SU-DHL-6 (cell line): ENCODE measurements around the gene FAXDC2.

Source experiments
- H2AFZ ChIP-seq: fragments of 200-600 bp; sonication (generic); 2 replicates; pipeline ENCODE4 v1.6.1; 2014; ENCODE audit warnings: low read depth, mild to moderate bottlenecking, moderate library complexity, mixed read lengths, antibody characterized with exemption, low read length; ENCODE audit not compliant: severe bottlenecking
- H3F3A ChIP-seq: fragments of 200-600 bp; shearing (Covaris generic); 2 replicates; pipeline ENCODE4 v1.6.0; 2016; ENCODE audit warnings: antibody characterized with exemption, mild to moderate bottlenecking; ENCODE audit not compliant: insufficient read depth
- H3K27ac ChIP-seq: fragments of 200-600 bp; sonication (generic); 2 replicates; pipeline ENCODE4 v1.5.1; 2016; ENCODE audit warnings: low read depth, mild to moderate bottlenecking, low read length, moderate library complexity, mixed read lengths
- H3K27me3 ChIP-seq: fragments of 200-600 bp; sonication (generic), shearing (Covaris generic); 2 replicates; pipeline ENCODE4 v1.6.0; 2014; ENCODE audit warnings: mild to moderate bottlenecking, low read length
- H3K36me3 ChIP-seq: fragments of 200-600 bp; sonication (generic); 2 replicates; pipeline ENCODE4 v1.6.1; 2014; ENCODE audit warnings: mild to moderate bottlenecking, low read length, mixed read lengths
- H3K4me2 ChIP-seq: fragments of 300-600, 200-600 bp; shearing (Covaris generic), sonication (generic); 2 replicates; pipeline ENCODE4 v1.6.0; 2014; ENCODE audit warnings: low read length, low read depth, mild to moderate bottlenecking; ENCODE audit not compliant: poor library complexity, severe bottlenecking
- H3K4me3 ChIP-seq: fragments of 200-600 bp; sonication (generic); 2 replicates; pipeline ENCODE4 v1.5.1; 2014; ENCODE audit warnings: antibody characterized with exemption, low read length, mild to moderate bottlenecking, mixed read lengths; ENCODE audit not compliant: insufficient read depth, poor library complexity, severe bottlenecking
- H3K79me2 ChIP-seq: fragments of 200-600 bp; sonication (generic); 2 replicates; pipeline ENCODE4 v1.6.1; 2014; ENCODE audit warnings: mild to moderate bottlenecking, low read length, moderate library complexity; ENCODE audit not compliant: insufficient read depth
- H3K9ac ChIP-seq: fragments of 200-600 bp; sonication (generic); 2 replicates; pipeline ENCODE4 v1.7.0; 2014; ENCODE audit warnings: mild to moderate bottlenecking, low read length
- H3K9me2 ChIP-seq: fragments of 200-600 bp; sonication (generic); replicated peaks from 2 replicates; pipeline ENCODE4 v1.6.1; 2014; ENCODE audit warnings: low read length; ENCODE audit not compliant: insufficient read depth
- H3K9me3 ChIP-seq: fragments of 200-600 bp; sonication (generic); 2 replicates; pipeline ENCODE4 v1.6.1; 2014; ENCODE audit warnings: low read length, mixed read lengths; ENCODE audit not compliant: insufficient read depth
- H4K20me1 ChIP-seq: fragments of 200-600 bp; sonication (generic); 2 replicates; pipeline ENCODE4 v1.6.1; 2014; ENCODE audit warnings: low read depth, mild to moderate bottlenecking, antibody characterized with exemption, low read length, moderate library complexity, mixed read lengths
- CTCF ChIP-seq: fragments of 200-600 bp; sonication (generic); IDR thresholded peaks from one replicate; pipeline ENCODE4 v1.5.1; 2017; ENCODE audit warnings: antibody characterized with exemption, mild to moderate bottlenecking, low read length, moderate library complexity; ENCODE audit not compliant: insufficient read depth, poor library complexity, severe bottlenecking
- EZH2phosphoT487 ChIP-seq: fragments of 200-600 bp; sonication (generic), shearing (Covaris generic); conservative IDR thresholded peaks from 2 replicates; pipeline ENCODE4 v1.6.1; 2018; ENCODE audit warnings: mild to moderate bottlenecking, antibody characterized with exemption, low read length, moderate library complexity, mixed read lengths

FAXDC2 gene

DNA sequence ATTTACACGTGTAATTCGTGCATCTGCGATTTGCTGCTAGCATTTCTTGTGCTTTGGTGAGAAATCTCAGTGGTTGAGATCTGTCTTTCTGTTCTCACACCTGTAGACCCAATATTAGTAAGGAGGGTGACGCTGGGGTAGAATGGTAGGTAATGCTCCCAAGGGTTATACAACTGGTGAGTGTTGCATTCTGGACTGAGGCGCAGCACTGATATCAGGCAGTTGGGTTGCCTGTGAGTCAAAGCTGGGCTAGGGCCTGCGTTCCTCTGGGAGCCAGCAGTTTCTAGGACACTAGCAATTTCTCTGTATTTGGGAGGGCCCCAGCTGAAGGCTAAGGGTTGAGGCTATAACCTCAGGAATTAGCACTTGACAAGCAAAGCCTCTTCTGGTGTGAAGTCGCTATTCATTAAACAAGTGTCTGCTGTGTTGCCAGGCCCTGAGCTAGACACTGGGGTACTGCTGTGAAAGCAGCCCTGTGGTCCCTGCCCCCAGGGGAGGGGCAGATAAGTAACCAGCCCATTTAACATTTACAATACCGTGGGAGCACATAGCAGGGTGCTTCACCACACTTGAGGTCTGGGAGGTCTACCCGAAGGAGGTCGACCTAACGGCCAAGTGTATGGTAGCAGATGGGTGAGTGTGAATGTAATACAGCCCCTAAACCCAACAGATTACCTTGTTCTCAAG is 66.5 kb downstream of the FAXDC2 start:
- TF ChIP-seq CTCF (no peak), EZH2phosphoT487 (no peak)
- peaks cover 100% of the 10 kb centered on the region for H3K79me2 ChIP-seq
- H2AFZ ChIP-seq, result no peak overlapping the region
- no peak overlapping the region for H3K4me2 ChIP-seq
- 0 out of 2 replicates have a peak, but pooled peaks cover under 1% of the 10 kb centered on the region for H3F3A ChIP-seq
- H3K27ac ChIP-seq, result no peak overlapping the region
- H4K20me1 ChIP-seq, result peaks cover 50% of the 10 kb centered on the region
- H3K36me3 ChIP-seq, result no peaks in the 10 kb centered on the region
- H3K27me3 ChIP-seq, result no peaks in the 10 kb centered on the region
- H3K9me3 ChIP-seq, result no peaks in the 10 kb centered on the region
- no peaks in the 10 kb centered on the region for H3K9me2 ChIP-seq
- no peak overlapping the region for H3K9ac ChIP-seq
- H3K4me3 ChIP-seq, result no peak overlapping the region

DNA sequence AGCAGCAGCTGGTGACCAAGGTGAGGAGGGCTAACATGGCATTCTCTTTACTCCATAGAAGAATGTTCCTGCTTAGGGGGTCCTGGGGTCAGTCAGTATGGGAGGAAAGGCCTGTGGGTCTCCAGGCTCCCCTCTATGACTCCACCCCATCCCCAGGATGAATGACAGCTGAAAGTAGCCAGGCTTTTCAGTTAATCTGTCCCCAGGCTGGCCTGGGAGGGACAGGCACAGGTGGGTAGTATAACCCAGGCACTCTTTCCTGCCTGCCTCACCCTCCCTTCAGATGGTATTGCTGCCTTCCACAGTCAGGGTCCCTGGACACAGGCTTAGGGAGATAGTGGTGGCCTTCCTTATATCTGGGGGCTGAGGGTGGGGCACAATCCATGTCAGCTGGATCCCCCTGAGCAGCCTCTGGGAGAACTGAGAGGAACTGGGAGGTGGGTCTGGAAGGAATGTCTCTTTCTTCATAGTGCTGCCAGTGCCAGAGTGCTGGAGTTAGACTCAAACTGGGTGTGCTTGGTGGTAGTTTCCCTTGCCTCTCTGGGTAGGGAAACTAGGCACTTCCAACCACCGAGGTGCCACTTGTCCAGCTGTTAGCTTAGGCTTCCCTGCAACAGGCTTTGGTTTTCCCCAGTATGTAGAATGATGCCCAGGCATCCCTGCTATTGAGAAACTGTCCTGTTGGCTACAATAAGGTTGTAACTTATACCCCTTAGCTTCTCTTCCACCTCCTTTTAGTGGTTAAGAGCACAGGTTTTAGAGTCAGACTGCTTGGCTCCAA is 67.4 kb downstream of the FAXDC2 start:
- Histone ChIP-seq H3K36me3 (no peaks in the 10 kb centered on the region), H4K20me1 (peaks cover 54% of the 10 kb centered on the region), H3K4me2 (no peak overlapping the region), H3F3A (0 out of 2 replicates have a peak, but pooled peaks cover 5% of the 10 kb centered on the region), H3K27ac (no peak overlapping the region), H2AFZ (no peak overlapping the region), H3K4me3 (no peak overlapping the region), H3K79me2 (peaks cover 100% of the 10 kb centered on the region), H3K9me3 (no peaks in the 10 kb centered on the region), H3K27me3 (no peaks in the 10 kb centered on the region), H3K9me2 (no peaks in the 10 kb centered on the region), H3K9ac (no peak overlapping the region)
- TF ChIP-seq CTCF, result no peak
- TF ChIP-seq EZH2phosphoT487, result no peak

GRCh38 chr5:154782326-154782725 is 68.1 kb downstream of the FAXDC2 start:
- peaks cover 50% of the 10 kb centered on the region for H4K20me1 ChIP-seq
- H3K9me2 ChIP-seq, result no peaks in the 10 kb centered on the region
- TF ChIP-seq EZH2phosphoT487 (no peak), CTCF (no peak)
- H3K27ac ChIP-seq, result no peak overlapping the region
- H2AFZ ChIP-seq, result no peak overlapping the region
- H3K4me2 ChIP-seq, result no peak overlapping the region
- H3K4me3 ChIP-seq, result no peak overlapping the region
- H3K9me3 ChIP-seq, result no peaks in the 10 kb centered on the region
- H3K79me2 ChIP-seq, result peaks cover 100% of the 10 kb centered on the region
- H3K36me3 ChIP-seq, result no peaks in the 10 kb centered on the region
- 0 out of 2 replicates have a peak, but pooled peaks cover 5% of the 10 kb centered on the region for H3F3A ChIP-seq
- H3K27me3 ChIP-seq, result no peaks in the 10 kb centered on the region
- no peak overlapping the region for H3K9ac ChIP-seq
